Smooth muscle cell (in vitro differentiated cells): ENCODE data around the gene SP140. TPM values are rescaled to one million over a fixed set of nuclear protein-coding genes. Genes with fewer than 3 reads are reported as not detected.
A peak's percentile ranks its signal among the peaks of the same experiment; 100 is the strongest.

ENCODE experiments used
- DNase-seq: peaks from one replicate; lab custom pipeline; 2025; ENCODE audit not compliant: unreplicated experiment; lab: John Stamatoyannopoulos, UW
- H2AFZ ChIP-seq: fragments of 200-600 bp; sonication (generic); 2 replicates; pipeline ENCODE4 v1.6.0; 2016; ENCODE audit warnings: antibody characterized with exemption, low read depth, mild to moderate bottlenecking
- H3F3A ChIP-seq: fragments of 200-600 bp; sonication (generic); 2 replicates; pipeline ENCODE4 v1.6.0; 2017; ENCODE audit warnings: antibody characterized with exemption, low read depth
- H3K27ac ChIP-seq: fragments of 200-600 bp; sonication (generic); 2 replicates; pipeline ENCODE4 v1.5.1; 2016; ENCODE audit warnings: low read depth, mild to moderate bottlenecking
- H3K27me3 ChIP-seq: fragments of 200-600 bp; sonication (generic); 2 replicates; pipeline ENCODE4 v1.6.1; 2016; ENCODE audit warnings: low read depth, mild to moderate bottlenecking
- H3K36me3 ChIP-seq: fragments of 200-600 bp; sonication (generic); 2 replicates; pipeline ENCODE4 v1.5.1; 2016; ENCODE audit warnings: low read depth
- H3K4me1 ChIP-seq: fragments of 200-600 bp; sonication (generic); 2 replicates; pipeline ENCODE4 v1.5.1; 2016; ENCODE audit warnings: low read depth
- H3K4me2 ChIP-seq: fragments of 200-600 bp; sonication (generic); 2 replicates; pipeline ENCODE4 v1.6.0; 2016; ENCODE audit warnings: mild to moderate bottlenecking
- H3K4me3 ChIP-seq: fragments of 200-600 bp; sonication (generic); 2 replicates; pipeline ENCODE4 v1.5.1; 2016; ENCODE audit warnings: mild to moderate bottlenecking
- H3K79me2 ChIP-seq: fragments of 200-600 bp; sonication (generic); 2 replicates; pipeline ENCODE4 v1.6.0; 2016; ENCODE audit warnings: low read depth, mild to moderate bottlenecking
- H3K9ac ChIP-seq: fragments of 200-600 bp; sonication (generic); 2 replicates; pipeline ENCODE4 v1.6.0; 2016; ENCODE audit warnings: low read depth
- H3K9me3 ChIP-seq: fragments of 200-600 bp; sonication (generic); replicated peaks from 2 replicates; pipeline ENCODE4 v1.5.1; 2016; ENCODE audit warnings: low read depth
- H4K20me1 ChIP-seq: fragments of 200-600 bp; sonication (generic); 2 replicates; pipeline ENCODE4 v1.6.0; 2016; ENCODE audit warnings: low read depth
- WGBS: methylation state at CpG from one replicate; pipeline ENCODE4 v1.1.7; 2016; ENCODE audit warnings: low lambda C conversion rate; 5-methylcytosine and 5-hydroxymethylcytosine counted together
- polyA plus RNA-seq: library from polyadenylated mRNA; unstranded; fragments of >200 nt; fragmentation: Nextera tagmentation; extraction: Ambion mirVana; gene quantifications from 2 replicates; pipeline ENCODE4 v1.2.1, GENCODE V29; 2016
- total RNA-seq: library from RNA; depleted of rRNA; stranded (reverse); fragments of >200 nt; gene quantifications from 2 replicates; pipeline ENCODE4 v1.2.3, GENCODE V29; 2014
- TF ChIP-seq, protein P1 (sequence below): fragments of 200-600 bp; sonication (generic); IDR thresholded peaks from 2 replicates; pipeline ENCODE4 v1.5.1; 2017; ENCODE audit warnings: borderline replicate concordance, mild to moderate bottlenecking, antibody characterized with exemption; ENCODE audit not compliant: insufficient read depth, poor library complexity, severe bottlenecking

The SP140 gene
- total and polyA plus RNA-seq, 2 experiments from 2014 or later = 0.04 TPM; not detected in 1

DNA sequence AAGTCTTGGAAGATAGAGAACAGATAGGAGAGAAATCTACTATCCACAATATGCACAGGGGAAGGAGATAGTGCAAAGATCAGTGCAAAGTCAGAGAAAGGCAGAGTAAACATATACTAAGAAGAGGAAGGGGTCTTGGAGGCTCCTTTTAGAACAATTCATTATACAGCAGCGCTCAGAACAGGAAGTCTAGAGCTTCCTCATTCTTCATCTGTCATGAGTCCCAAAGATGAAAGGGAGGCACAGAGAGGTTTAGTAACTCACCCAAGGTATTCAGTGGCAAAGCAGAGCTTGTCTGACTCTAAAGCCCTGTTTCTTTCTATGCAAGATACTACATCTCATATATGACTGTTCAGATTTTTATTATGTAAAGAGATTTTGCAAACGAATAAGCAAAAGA is 7.1 kb upstream of the SP140 start:
- Histone ChIP-seq H3K36me3 (no peaks in the 10 kb centered on the region), H2AFZ (no peak overlapping the region), H3K4me2 (no peak overlapping the region), H3K27ac (no peak overlapping the region), H3K4me3 (no peak overlapping the region), H3K27me3 (no peaks in the 10 kb centered on the region), H3K79me2 (no peaks in the 10 kb centered on the region), H3K9me3 (no peaks in the 10 kb centered on the region), H3K4me1 (peaks cover 11% of the 10 kb centered on the region), H3F3A (no peaks in the 10 kb centered on the region), H4K20me1 (no peaks in the 10 kb centered on the region), H3K9ac (no peak overlapping the region)
- DNase-seq = no peak
- TF ChIP-seq, protein P1, sequence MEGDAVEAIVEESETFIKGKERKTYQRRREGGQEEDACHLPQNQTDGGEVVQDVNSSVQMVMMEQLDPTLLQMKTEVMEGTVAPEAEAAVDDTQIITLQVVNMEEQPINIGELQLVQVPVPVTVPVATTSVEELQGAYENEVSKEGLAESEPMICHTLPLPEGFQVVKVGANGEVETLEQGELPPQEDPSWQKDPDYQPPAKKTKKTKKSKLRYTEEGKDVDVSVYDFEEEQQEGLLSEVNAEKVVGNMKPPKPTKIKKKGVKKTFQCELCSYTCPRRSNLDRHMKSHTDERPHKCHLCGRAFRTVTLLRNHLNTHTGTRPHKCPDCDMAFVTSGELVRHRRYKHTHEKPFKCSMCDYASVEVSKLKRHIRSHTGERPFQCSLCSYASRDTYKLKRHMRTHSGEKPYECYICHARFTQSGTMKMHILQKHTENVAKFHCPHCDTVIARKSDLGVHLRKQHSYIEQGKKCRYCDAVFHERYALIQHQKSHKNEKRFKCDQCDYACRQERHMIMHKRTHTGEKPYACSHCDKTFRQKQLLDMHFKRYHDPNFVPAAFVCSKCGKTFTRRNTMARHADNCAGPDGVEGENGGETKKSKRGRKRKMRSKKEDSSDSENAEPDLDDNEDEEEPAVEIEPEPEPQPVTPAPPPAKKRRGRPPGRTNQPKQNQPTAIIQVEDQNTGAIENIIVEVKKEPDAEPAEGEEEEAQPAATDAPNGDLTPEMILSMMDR = no peak
- WGBS = 88% methylated on average over 2 of the region's 2 CpGs

DNA sequence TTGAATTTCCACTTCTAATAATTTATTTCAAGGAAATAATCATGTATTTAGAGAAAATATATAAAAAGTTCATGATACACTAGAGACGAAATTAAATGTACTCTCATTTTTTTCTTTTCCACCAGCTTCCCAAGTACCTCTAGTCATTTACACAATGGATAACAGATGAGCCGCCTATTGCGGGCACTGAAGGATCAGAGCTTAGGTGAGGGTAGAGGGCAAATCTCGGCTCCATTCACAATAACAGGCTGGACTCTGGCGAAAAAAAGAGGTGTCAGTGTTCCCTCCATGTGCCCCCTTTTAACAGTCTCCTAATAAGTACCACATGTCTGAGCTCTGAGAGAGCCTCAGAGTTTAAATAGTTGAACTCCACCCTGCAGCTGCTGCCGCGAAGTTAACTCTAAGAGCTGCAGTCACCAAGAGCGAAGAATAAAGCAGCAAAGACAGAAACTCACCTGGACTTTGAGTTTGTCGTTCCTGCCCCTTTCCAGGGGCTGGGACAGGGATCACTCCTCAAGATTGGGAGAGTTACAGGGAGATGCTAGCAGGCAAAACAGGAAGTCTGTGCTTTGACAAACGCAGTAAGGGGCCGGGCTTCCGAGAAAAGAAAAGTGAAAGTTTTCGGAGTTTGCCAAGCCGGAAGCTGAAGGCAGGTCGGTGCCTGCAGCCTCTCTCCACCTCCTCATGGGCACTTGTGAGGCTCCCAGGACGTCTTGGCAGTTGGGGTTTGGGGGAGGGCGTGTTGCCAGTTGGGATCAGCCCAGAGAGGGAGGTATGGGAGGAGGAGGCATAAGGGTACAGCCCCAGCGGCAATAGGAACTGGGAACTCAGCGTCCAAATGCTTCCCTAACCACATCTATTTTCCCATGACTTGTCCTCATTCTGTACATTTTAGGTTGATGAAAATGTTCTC is 5.9 kb upstream of the SP140 start, which contains the start of gene SP110:
Gene SP110 (minus strand): TSS at position 566 of the 913 bp plus-strand sequence. CDS start 3,057 bp downstream, outside the sequence.
- Histone ChIP-seq H3K4me3 (peak within 1 kb of the TSS; percentile 75), H2AFZ (peak within 1 kb of the TSS; percentile 98), H3K9me3 (no peaks in the 10 kb centered on the region), H3K79me2 (no peaks in the 10 kb centered on the region), H3F3A (no peaks in the 10 kb centered on the region), H3K36me3 (no peaks in the 10 kb centered on the region), H3K4me2 (peak within 1 kb of the TSS; percentile 91), H3K27ac (peak within 1 kb of the TSS; percentile 3), H3K27me3 (no peaks in the 10 kb centered on the region), H4K20me1 (no peaks in the 10 kb centered on the region), H3K9ac (peak within 1 kb of the TSS; percentile 41), H3K4me1 (peaks cover 11% of the 10 kb centered on the region)
- DNase-seq = peak; percentile 17
- 28% methylated on average over 19 of the region's 19 CpGs for WGBS
- TF ChIP-seq, protein P1 = no peak

DNA sequence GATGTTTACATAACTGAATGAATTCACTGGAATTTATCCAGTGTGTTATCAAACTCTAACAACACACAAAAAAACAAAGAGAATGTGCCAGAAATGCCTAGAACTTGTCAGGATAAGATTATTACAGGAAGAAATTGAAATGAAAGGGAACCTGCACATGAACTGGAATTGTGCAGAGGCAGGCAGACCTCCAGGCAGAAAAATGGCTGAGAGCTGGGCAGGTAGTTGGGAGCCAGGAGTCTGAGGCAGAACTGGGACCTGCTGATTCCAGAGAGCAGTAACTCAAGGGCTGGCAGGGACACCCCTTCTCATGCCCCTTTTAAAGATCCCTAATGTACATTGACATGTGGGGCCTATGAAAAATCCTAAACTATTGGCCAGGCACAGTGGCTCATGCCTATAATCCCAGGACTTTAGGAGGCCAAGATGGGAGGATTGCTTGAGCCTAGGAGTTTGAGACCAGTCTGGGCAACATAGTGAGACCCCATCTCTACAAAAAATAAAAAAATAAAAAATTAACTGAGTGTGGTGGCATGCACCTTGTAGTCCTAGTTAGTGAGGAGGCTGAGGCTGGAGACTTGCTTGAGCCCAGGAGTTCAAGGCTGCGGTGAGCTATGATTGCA is 5.1 kb upstream of the SP140 start:
- TF ChIP-seq, protein P1 = no peak
- H3K9ac ChIP-seq = peak overlapping the region; percentile 41

More for the DNA sequence above, 5.1 kb upstream of the SP140 start:
- Histone ChIP-seq H4K20me1 (no peaks in the 10 kb centered on the region), H3K27ac (peak overlapping the region; percentile 3), H3F3A (no peaks in the 10 kb centered on the region), H3K27me3 (no peaks in the 10 kb centered on the region), H2AFZ (peak overlapping the region; percentile 98), H3K4me3 (peak overlapping the region; percentile 75), H3K79me2 (no peaks in the 10 kb centered on the region), H3K9me3 (no peaks in the 10 kb centered on the region), H3K4me1 (peaks cover 11% of the 10 kb centered on the region), H3K36me3 (no peaks in the 10 kb centered on the region), H3K4me2 (peak overlapping the region; percentile 91)
- WGBS = 96% methylated on average over 1 of the region's 1 CpG
- DNase-seq = no peak
